D721Med (cell line): ENCODE measurements around the gene C17orf113.
"Not testable (repeated sequence)": the region's sequence is repeated elsewhere in the genome, so short reads cannot be mapped to it uniquely, and the experiment has no call there.

Experiments
- DNase-seq: peaks from one replicate; pipeline ENCODE4 v3.0.0; 2011; ENCODE audit warnings: low spot score; ENCODE audit not compliant: insufficient read length
- FAIRE-seq: peaks from 2 replicates; lab custom pipeline; 2011; peaks lifted over from hg19 to GRCh38; lab: Jason Lieb, UNC
- CTCF ChIP-seq: IDR thresholded peaks from 2 replicates; pipeline ENCODE4 v1.5.1; 2012; ENCODE audit warnings: mild to moderate bottlenecking, control low read depth; ENCODE audit not compliant: insufficient read depth; ENCODE audit errors: missing control alignments

Gene C17orf113

GRCh38 chr17:42019509-42020404 lies 30.6 kb downstream of the C17orf113 start, which contains the start of gene NKIRAS2:
NKIRAS2 (plus strand) TSS chr17:42020090; CDS start chr17:42021578, 1,488 bp downstream.
- no peak for FAIRE-seq

GRCh38 chr17:42018988-42019387 lies 31.4 kb downstream of the C17orf113 start:
- DNase-seq (no peak), FAIRE-seq (no peak)
- TF ChIP-seq CTCF = no peak

More at GRCh38 chr17:42019509-42020404, 30.6 kb downstream of the C17orf113 start, which contains the start of gene NKIRAS2:
- peak; percentile 94 for DNase-seq
- peak; percentile 82 for TF ChIP-seq CTCF

GRCh38 chr17:42018339-42018738 lies 32.1 kb downstream of the C17orf113 start:
- DNase-seq = no peak
- no peak for TF ChIP-seq CTCF
- FAIRE-seq = no peak

- DNase-seq (no peak), FAIRE-seq (no peak)
- TF ChIP-seq CTCF = no peak
Observed at GRCh38 chr17:42017866-42018200, 32.6 kb downstream of the C17orf113 start.

GRCh38 chr17:42016941-42017865 lies 33.2 kb downstream of the C17orf113 start, which contains the start of gene DNAJC7:
DNAJC7 (minus strand) TSS chr17:42017439; CDS start chr17:42017416, 23 bp downstream.
- FAIRE-seq (no peak), DNase-seq (peak; percentile 91)
- TF ChIP-seq CTCF = peak; percentile 2

- FAIRE-seq (no peak), DNase-seq (no peak)
- no peak for TF ChIP-seq CTCF
Observed at GRCh38 chr17:42016411-42016831, 34.0 kb downstream of the C17orf113 start.

- FAIRE-seq, DNase-seq: not testable (repeated sequence)
Observed at GRCh38 chr17:42013740-42014139, 36.7 kb downstream of the C17orf113 start.

- DNase-seq, FAIRE-seq: not testable (repeated sequence)
Observed at GRCh38 chr17:42012363-42012762, 38.0 kb downstream of the C17orf113 start.
